ENCODE results near the gene VCP. TPM values are rescaled to one million over a fixed set of nuclear protein-coding genes. Genes with fewer than 3 reads are reported as not detected.
A peak's percentile ranks its signal among the peaks of the same experiment; 100 is the strongest.

The VCP gene
- total and polyA plus RNA-seq, 9 of the 15 experiments (the other 6 are each of a cell fraction or from before 2014, with no cell fraction given), result 7.1 to 257 (median 199) TPM

DNA sequence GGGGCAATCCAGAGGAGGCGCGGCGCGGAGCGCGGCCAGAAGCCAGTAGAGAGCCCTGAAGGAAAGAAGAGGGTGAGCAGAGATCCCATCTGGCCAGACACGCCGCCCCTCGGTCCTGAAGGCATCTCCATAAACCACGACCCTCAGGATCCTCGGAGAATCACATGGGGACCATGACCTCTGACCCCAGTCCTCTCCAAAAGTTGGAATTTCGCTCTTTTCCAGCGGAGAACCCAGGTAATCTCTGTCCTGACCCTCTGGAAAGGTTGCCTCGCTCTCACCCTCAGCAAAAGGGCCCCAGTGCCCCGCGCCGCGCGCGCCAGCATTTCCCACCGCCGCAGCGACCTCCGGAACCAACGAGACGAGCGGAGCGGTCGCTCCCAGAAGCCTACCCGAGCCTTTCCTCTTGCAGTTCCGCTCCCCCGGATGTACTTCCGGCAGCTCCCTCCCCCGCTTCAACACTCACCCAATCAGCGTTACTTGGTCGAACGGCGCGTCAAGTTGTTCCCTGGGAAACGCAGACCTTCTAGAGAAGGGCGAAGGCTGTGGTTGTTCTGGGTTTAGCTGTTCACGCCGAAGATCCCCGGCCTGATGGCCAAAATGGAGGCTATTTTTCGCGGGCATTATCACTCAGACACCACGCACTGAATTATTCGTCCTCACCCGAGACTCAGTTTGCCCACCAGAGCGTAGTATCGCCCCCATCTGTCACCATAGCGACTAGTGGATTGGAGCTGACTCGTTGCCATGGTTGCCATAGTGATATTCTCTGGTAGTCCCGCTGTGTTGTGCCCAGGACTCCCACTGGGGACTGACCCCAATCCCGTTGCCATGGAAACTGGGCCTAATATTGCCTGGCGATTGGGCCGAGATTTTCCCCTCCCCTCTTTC lies 30.6 kb upstream of the VCP start, which contains the start of gene STOML2 (continued):
- no peak for TF ChIP-seq MEF2A (IDR thresholded peaks at IDR 0.05; ENCODE audit: control insufficient read depth, low read depth, low read length)
- TF ChIP-seq ZNF436 (CRISPR knock-in tag; IDR thresholded peaks at IDR 0.05), result no peak
- TF ChIP-seq GTF2F1 (IDR thresholded peaks at IDR 0.05; ENCODE audit: low read depth, low read length), result 0 out of 2 replicates have a peak, but pooled peaks have one; percentile 28
- no peak for TF ChIP-seq PPARD (CRISPR knock-in tag; IDR thresholded peaks at IDR 0.05)
- no peak for TF ChIP-seq NCOA4 (IDR thresholded peaks at IDR 0.05; ENCODE audit: partially characterized antibody)
- TF ChIP-seq, protein P1, sequence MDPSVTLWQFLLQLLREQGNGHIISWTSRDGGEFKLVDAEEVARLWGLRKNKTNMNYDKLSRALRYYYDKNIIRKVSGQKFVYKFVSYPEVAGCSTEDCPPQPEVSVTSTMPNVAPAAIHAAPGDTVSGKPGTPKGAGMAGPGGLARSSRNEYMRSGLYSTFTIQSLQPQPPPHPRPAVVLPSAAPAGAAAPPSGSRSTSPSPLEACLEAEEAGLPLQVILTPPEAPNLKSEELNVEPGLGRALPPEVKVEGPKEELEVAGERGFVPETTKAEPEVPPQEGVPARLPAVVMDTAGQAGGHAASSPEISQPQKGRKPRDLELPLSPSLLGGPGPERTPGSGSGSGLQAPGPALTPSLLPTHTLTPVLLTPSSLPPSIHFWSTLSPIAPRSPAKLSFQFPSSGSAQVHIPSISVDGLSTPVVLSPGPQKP (CRISPR knock-in tag; IDR thresholded peaks at IDR 0.05), result no peak
- TF ChIP-seq KLF6 (CRISPR knock-in tag; IDR thresholded peaks at IDR 0.05; ENCODE audit: borderline replicate concordance), result no peak
- TF ChIP-seq E2F3 (CRISPR knock-in tag; IDR thresholded peaks at IDR 0.05), result no peak
- TF ChIP-seq ZNF830 (CRISPR knock-in tag; IDR thresholded peaks at IDR 0.05), result no peak
- TF ChIP-seq CSDE1 (IDR thresholded peaks at IDR 0.05), result peak in 1 of 2 experiments; percentile 94; a peak in 2 of 4 replicates
- TF ChIP-seq ZNF655 (CRISPR knock-in tag; IDR thresholded peaks at IDR 0.05), result no peak
- TF ChIP-seq MTA2 (IDR thresholded peaks at IDR 0.05; ENCODE audit: low read depth), result peak; percentile 22; the same call in 1 of the 2 replicates
- TF ChIP-seq RBM22 (IDR thresholded peaks at IDR 0.05; ENCODE audit: low read depth, low read length, poor library complexity, severe bottlenecking), result peak; percentile 64
- no peak for TF ChIP-seq ZNF644 (tag; IDR thresholded peaks at IDR 0.05; ENCODE audit: low read depth)
- TF ChIP-seq ZNF561 (CRISPR knock-in tag; conservative IDR thresholded peaks at IDR 0.05), result no peak
- TF ChIP-seq PHF20 (IDR thresholded peaks at IDR 0.05; ENCODE audit: partially characterized antibody), result peak; percentile 92
- no peak for TF ChIP-seq IRF2 (CRISPR knock-in tag; IDR thresholded peaks at IDR 0.05)
- no peak for TF ChIP-seq TCF15 (CRISPR knock-in tag; IDR thresholded peaks at IDR 0.05)
- TF ChIP-seq SMARCE1 (IDR thresholded peaks at IDR 0.05), result no peak
- TF ChIP-seq, protein P2, sequence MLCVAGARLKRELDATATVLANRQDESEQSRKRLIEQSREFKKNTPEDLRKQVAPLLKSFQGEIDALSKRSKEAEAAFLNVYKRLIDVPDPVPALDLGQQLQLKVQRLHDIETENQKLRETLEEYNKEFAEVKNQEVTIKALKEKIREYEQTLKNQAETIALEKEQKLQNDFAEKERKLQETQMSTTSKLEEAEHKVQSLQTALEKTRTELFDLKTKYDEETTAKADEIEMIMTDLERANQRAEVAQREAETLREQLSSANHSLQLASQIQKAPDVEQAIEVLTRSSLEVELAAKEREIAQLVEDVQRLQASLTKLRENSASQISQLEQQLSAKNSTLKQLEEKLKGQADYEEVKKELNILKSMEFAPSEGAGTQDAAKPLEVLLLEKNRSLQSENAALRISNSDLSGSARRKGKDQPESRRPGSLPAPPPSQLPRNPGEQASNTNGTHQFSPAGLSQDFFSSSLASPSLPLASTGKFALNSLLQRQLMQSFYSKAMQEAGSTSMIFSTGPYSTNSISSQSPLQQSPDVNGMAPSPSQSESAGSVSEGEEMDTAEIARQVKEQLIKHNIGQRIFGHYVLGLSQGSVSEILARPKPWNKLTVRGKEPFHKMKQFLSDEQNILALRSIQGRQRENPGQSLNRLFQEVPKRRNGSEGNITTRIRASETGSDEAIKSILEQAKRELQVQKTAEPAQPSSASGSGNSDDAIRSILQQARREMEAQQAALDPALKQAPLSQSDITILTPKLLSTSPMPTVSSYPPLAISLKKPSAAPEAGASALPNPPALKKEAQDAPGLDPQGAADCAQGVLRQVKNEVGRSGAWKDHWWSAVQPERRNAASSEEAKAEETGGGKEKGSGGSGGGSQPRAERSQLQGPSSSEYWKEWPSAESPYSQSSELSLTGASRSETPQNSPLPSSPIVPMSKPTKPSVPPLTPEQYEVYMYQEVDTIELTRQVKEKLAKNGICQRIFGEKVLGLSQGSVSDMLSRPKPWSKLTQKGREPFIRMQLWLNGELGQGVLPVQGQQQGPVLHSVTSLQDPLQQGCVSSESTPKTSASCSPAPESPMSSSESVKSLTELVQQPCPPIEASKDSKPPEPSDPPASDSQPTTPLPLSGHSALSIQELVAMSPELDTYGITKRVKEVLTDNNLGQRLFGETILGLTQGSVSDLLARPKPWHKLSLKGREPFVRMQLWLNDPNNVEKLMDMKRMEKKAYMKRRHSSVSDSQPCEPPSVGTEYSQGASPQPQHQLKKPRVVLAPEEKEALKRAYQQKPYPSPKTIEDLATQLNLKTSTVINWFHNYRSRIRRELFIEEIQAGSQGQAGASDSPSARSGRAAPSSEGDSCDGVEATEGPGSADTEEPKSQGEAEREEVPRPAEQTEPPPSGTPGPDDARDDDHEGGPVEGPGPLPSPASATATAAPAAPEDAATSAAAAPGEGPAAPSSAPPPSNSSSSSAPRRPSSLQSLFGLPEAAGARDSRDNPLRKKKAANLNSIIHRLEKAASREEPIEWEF (CRISPR knock-in tag; IDR thresholded peaks at IDR 0.05), result no peak

Data from K562 (cell line).